Measurements from ENCODE around the gene RIMS3.
A peak's percentile ranks its signal among the peaks of the same experiment; 100 is the strongest.

The RIMS3 gene

GRCh38 chr1:40653851-40654537 lies 11.5 kb downstream of the RIMS3 start:
- no CpG with 5 or more reads among the region's 35 CpGs for WGBS (ENCODE audit: insufficient coverage, insufficient read length)
- no peak overlapping the region for H3K27ac ChIP-seq (ENCODE audit: low read length)
- peaks cover 14% of the 10 kb centered on the region for H3K4me1 ChIP-seq (ENCODE audit: control insufficient read depth, insufficient read depth, low read length)
- DNase-seq (ENCODE audit: low read depth, low spot score), result no peak
- H3K4me3 ChIP-seq (ENCODE audit: low read length), result peak overlapping the region; percentile 55; the same call in 1 of the 2 replicates
- H3K27me3 ChIP-seq (ENCODE audit: control insufficient read depth, insufficient read depth, low read length), result no peaks in the 10 kb centered on the region
- H3K36me3 ChIP-seq (ENCODE audit: control insufficient read depth, insufficient read depth, low read length), result no peaks in the 10 kb centered on the region
- no peaks in the 10 kb centered on the region for H3K9me3 ChIP-seq (ENCODE audit: control insufficient read depth, insufficient read depth, low read length)

- H3K36me3 ChIP-seq (ENCODE audit: control insufficient read depth, insufficient read depth, low read length), result no peaks in the 10 kb centered on the region
- no peaks in the 10 kb centered on the region for H3K9me3 ChIP-seq (ENCODE audit: control insufficient read depth, insufficient read depth, low read length)
- H3K4me1 ChIP-seq (ENCODE audit: control insufficient read depth, insufficient read depth, low read length), result peaks cover 14% of the 10 kb centered on the region
- no peak overlapping the region for H3K27ac ChIP-seq (ENCODE audit: low read length)
- no peak for DNase-seq (ENCODE audit: low read depth, low spot score)
- no CpG with 5 or more reads among the region's 4 CpGs for WGBS (ENCODE audit: insufficient coverage, insufficient read length)
- no peak overlapping the region for H3K4me3 ChIP-seq (ENCODE audit: low read length)
- H3K27me3 ChIP-seq (ENCODE audit: control insufficient read depth, insufficient read depth, low read length), result no peaks in the 10 kb centered on the region
Measured at GRCh38 chr1:40652979-40653378, 12.5 kb downstream of the RIMS3 start.

GRCh38 chr1:40652468-40652867 lies 13.0 kb downstream of the RIMS3 start:
- no peaks in the 10 kb centered on the region for H3K36me3 ChIP-seq (ENCODE audit: control insufficient read depth, insufficient read depth, low read length)
- peaks cover 14% of the 10 kb centered on the region for H3K4me1 ChIP-seq (ENCODE audit: control insufficient read depth, insufficient read depth, low read length)
- H3K27ac ChIP-seq (ENCODE audit: low read length), result no peak overlapping the region
- H3K4me3 ChIP-seq (ENCODE audit: low read length), result no peak overlapping the region
- DNase-seq (ENCODE audit: low read depth, low spot score), result no peak
- H3K27me3 ChIP-seq (ENCODE audit: control insufficient read depth, insufficient read depth, low read length), result no peaks in the 10 kb centered on the region
- H3K9me3 ChIP-seq (ENCODE audit: control insufficient read depth, insufficient read depth, low read length), result no peaks in the 10 kb centered on the region
- WGBS (ENCODE audit: insufficient coverage, insufficient read length), result no CpG with 5 or more reads among the region's 5 CpGs

GRCh38 chr1:40651138-40651857 lies 14.2 kb downstream of the RIMS3 start:
- no peaks in the 10 kb centered on the region for H3K9me3 ChIP-seq (ENCODE audit: control insufficient read depth, insufficient read depth, low read length)

GRCh38 chr1:40650075-40650474 lies 15.4 kb downstream of the RIMS3 start:
- Histone ChIP-seq H3K36me3 (ENCODE audit: control insufficient read depth, insufficient read depth, low read length) (no peaks in the 10 kb centered on the region), H3K9me3 (ENCODE audit: control insufficient read depth, insufficient read depth, low read length) (no peaks in the 10 kb centered on the region), H3K4me3 (ENCODE audit: low read length) (no peak overlapping the region), H3K27me3 (ENCODE audit: control insufficient read depth, insufficient read depth, low read length) (no peaks in the 10 kb centered on the region), H3K4me1 (ENCODE audit: control insufficient read depth, insufficient read depth, low read length) (peaks cover 14% of the 10 kb centered on the region), H3K27ac (ENCODE audit: low read length) (no peak overlapping the region)
- WGBS (ENCODE audit: insufficient coverage, insufficient read length), result no CpG with 5 or more reads among the region's 4 CpGs
- no peak for DNase-seq (ENCODE audit: low read depth, low spot score)

More at GRCh38 chr1:40651138-40651857, 14.2 kb downstream of the RIMS3 start:
- WGBS (ENCODE audit: insufficient coverage, insufficient read length), result no CpG with 5 or more reads among the region's 17 CpGs
- H3K4me1 ChIP-seq (ENCODE audit: control insufficient read depth, insufficient read depth, low read length), result peaks cover 14% of the 10 kb centered on the region
- H3K36me3 ChIP-seq (ENCODE audit: control insufficient read depth, insufficient read depth, low read length), result no peaks in the 10 kb centered on the region
- no peak overlapping the region for H3K27ac ChIP-seq (ENCODE audit: low read length)
- H3K4me3 ChIP-seq (ENCODE audit: low read length), result no peak overlapping the region
- no peak for DNase-seq (ENCODE audit: low read depth, low spot score)
- no peaks in the 10 kb centered on the region for H3K27me3 ChIP-seq (ENCODE audit: control insufficient read depth, insufficient read depth, low read length)

- Histone ChIP-seq H3K9me3 (ENCODE audit: control insufficient read depth, insufficient read depth, low read length) (no peaks in the 10 kb centered on the region), H3K36me3 (ENCODE audit: control insufficient read depth, insufficient read depth, low read length) (no peaks in the 10 kb centered on the region), H3K27me3 (ENCODE audit: control insufficient read depth, insufficient read depth, low read length) (no peaks in the 10 kb centered on the region; the same call in 1 of the 2 replicates), H3K4me3 (ENCODE audit: low read length) (no peak overlapping the region), H3K27ac (ENCODE audit: low read length) (no peak overlapping the region), H3K4me1 (ENCODE audit: control insufficient read depth, insufficient read depth, low read length) (peaks cover 10% of the 10 kb centered on the region)
- no peak for DNase-seq (ENCODE audit: low read depth, low spot score)
- WGBS (ENCODE audit: insufficient coverage, insufficient read length), result no CpG with 5 or more reads among the region's 5 CpGs
Measured at GRCh38 chr1:40649592-40649930, 15.9 kb downstream of the RIMS3 start.

- DNase-seq (ENCODE audit: low read depth, low spot score), result no peak
- Histone ChIP-seq H3K4me3 (ENCODE audit: low read length) (no peak overlapping the region), H3K27ac (ENCODE audit: low read length) (no peak overlapping the region), H3K27me3 (ENCODE audit: control insufficient read depth, insufficient read depth, low read length) (no peaks in the 10 kb centered on the region; the same call in 1 of the 2 replicates), H3K9me3 (ENCODE audit: control insufficient read depth, insufficient read depth, low read length) (no peaks in the 10 kb centered on the region), H3K4me1 (ENCODE audit: control insufficient read depth, insufficient read depth, low read length) (peaks cover 5% of the 10 kb centered on the region), H3K36me3 (ENCODE audit: control insufficient read depth, insufficient read depth, low read length) (no peaks in the 10 kb centered on the region)
- WGBS (ENCODE audit: insufficient coverage, insufficient read length), result no CpG with 5 or more reads among the region's 15 CpGs
Measured at GRCh38 chr1:40648928-40649591, 16.4 kb downstream of the RIMS3 start.

- H3K4me3 ChIP-seq (ENCODE audit: low read length), result no peak overlapping the region
- no peaks in the 10 kb centered on the region; the same call in none of the 2 replicates for H3K4me1 ChIP-seq (ENCODE audit: control insufficient read depth, insufficient read depth, low read length)
- H3K9me3 ChIP-seq (ENCODE audit: control insufficient read depth, insufficient read depth, low read length), result no peaks in the 10 kb centered on the region
- no peak overlapping the region for H3K27ac ChIP-seq (ENCODE audit: low read length)
- H3K27me3 ChIP-seq (ENCODE audit: control insufficient read depth, insufficient read depth, low read length), result no peaks in the 10 kb centered on the region; the same call in 1 of the 2 replicates
- no CpG with 5 or more reads among the region's 3 CpGs for WGBS (ENCODE audit: insufficient coverage, insufficient read length)
- DNase-seq (ENCODE audit: low read depth, low spot score), result no peak
- no peaks in the 10 kb centered on the region for H3K36me3 ChIP-seq (ENCODE audit: control insufficient read depth, insufficient read depth, low read length)
Measured at GRCh38 chr1:40648200-40648599, 17.3 kb downstream of the RIMS3 start.

- no peak for DNase-seq (ENCODE audit: low read depth, low spot score)
- no CpG with 5 or more reads among the region's 5 CpGs for WGBS (ENCODE audit: insufficient coverage, insufficient read length)
- no peaks in the 10 kb centered on the region; the same call in 1 of the 2 replicates for H3K27me3 ChIP-seq (ENCODE audit: control insufficient read depth, insufficient read depth, low read length)
- H3K4me3 ChIP-seq (ENCODE audit: low read length), result no peak overlapping the region
- H3K9me3 ChIP-seq (ENCODE audit: control insufficient read depth, insufficient read depth, low read length), result no peaks in the 10 kb centered on the region
- H3K4me1 ChIP-seq (ENCODE audit: control insufficient read depth, insufficient read depth, low read length), result no peaks in the 10 kb centered on the region; the same call in 1 of the 2 replicates
- no peaks in the 10 kb centered on the region for H3K36me3 ChIP-seq (ENCODE audit: control insufficient read depth, insufficient read depth, low read length)
- no peak overlapping the region for H3K27ac ChIP-seq (ENCODE audit: low read length)
Measured at GRCh38 chr1:40646315-40646714, 19.2 kb downstream of the RIMS3 start.

GRCh38 chr1:40645118-40645680 lies 20.3 kb downstream of the RIMS3 start:
- WGBS (ENCODE audit: insufficient coverage, insufficient read length), result no CpG with 5 or more reads among the region's 5 CpGs
- Histone ChIP-seq H3K27ac (ENCODE audit: low read length) (no peak overlapping the region), H3K36me3 (ENCODE audit: control insufficient read depth, insufficient read depth, low read length) (no peaks in the 10 kb centered on the region), H3K4me1 (ENCODE audit: control insufficient read depth, insufficient read depth, low read length) (no peaks in the 10 kb centered on the region; the same call in 1 of the 2 replicates), H3K27me3 (ENCODE audit: control insufficient read depth, insufficient read depth, low read length) (no peaks in the 10 kb centered on the region; the same call in 1 of the 2 replicates), H3K4me3 (ENCODE audit: low read length) (no peak overlapping the region), H3K9me3 (ENCODE audit: control insufficient read depth, insufficient read depth, low read length) (no peaks in the 10 kb centered on the region)
- DNase-seq (ENCODE audit: low read depth, low spot score), result no peak

Measured in iPS DF 6.9 (cell line).